ENCODE measurements around the gene AKR1C2.
A peak's percentile ranks its signal among the peaks of the same experiment; 100 is the strongest.
"Not testable (repeated sequence)": the region's sequence is repeated elsewhere in the genome, so short reads cannot be mapped to it uniquely, and the experiment has no call there.

The AKR1C2 gene

DNA sequence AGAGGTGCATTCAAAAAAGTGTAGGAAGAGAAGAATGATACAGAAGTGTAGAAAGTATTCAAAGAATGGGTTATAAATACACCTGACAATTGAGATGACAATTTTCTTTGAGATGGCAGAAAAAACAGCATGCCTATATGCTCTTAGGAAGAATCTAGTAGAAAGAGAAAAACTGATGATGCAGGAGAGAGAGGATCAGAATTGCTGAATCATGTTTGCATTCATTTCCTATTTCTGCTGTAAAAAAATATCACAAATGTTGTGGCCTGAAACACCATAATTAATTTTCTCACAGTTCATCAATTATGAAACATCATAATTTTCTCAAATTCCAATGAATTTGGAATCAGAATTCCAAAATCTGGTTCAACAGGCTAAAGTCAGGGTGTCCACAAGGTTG lies 50.3 kb downstream of the AKR1C2 start:
- no peak for DNase-seq (ENCODE audit: low read depth, low spot score)
- TF ChIP-seq ZNF274 (IDR thresholded peaks at IDR 0.05; ENCODE audit: low read depth, low read length) (no peak), SUZ12 (IDR thresholded peaks at IDR 0.05; ENCODE audit: extremely low read depth, insufficient read depth, insufficient read length) (no peak), YY1 (IDR thresholded peaks at IDR 0.05; ENCODE audit: insufficient read depth, insufficient read length) (no peak)
- H3K9ac ChIP-seq (ENCODE audit: insufficient read length, low read depth), result no peak overlapping the region
- H3K4me3 ChIP-seq (ENCODE audit: insufficient read length, low read depth), result no peak overlapping the region
- H3K4me1 ChIP-seq (ENCODE audit: insufficient read depth, insufficient read length), result no peaks in the 10 kb centered on the region
- no peaks in the 10 kb centered on the region for H3K27me3 ChIP-seq (ENCODE audit: insufficient read depth, insufficient read length)
- no peaks in the 10 kb centered on the region for H3K36me3 ChIP-seq (ENCODE audit: insufficient read depth, insufficient read length, low read length)
- H3K9me3 ChIP-seq (ENCODE audit: insufficient read depth, low read length), result no peaks in the 10 kb centered on the region

DNA sequence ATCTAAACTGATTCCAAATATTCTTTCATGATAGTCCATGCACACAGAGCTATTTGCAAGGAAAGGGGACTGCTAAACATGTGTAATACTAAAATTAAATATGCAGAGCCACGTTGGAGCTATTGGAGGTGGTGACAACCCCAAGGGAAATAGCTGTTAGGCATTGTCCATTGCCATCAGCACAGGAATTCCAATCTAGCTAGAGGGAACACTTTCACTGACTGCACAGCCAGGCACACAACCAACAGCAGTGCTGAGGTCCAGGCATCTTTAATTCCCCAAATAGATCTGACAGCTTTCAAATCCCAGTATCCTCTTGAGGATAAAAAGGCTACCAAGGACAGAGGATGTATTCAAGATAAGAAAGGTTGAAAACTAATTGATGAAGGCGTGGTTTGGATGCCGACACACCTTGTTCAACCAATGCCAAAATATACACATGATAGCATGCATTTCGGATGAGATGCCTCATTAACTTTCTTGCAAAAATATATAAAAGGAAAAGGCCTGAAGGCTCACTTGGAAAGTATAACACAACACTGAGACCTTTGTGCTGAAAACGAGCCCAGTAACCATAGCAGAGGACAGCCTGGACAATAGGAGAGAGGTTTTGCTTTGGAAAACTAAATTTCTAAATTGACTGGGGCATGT lies 52.0 kb downstream of the AKR1C2 start:
- not testable (repeated sequence) for H3K27me3 ChIP-seq (ENCODE audit: insufficient read depth, insufficient read length); H3K36me3 ChIP-seq (ENCODE audit: insufficient read depth, insufficient read length, low read length); H3K9me3 ChIP-seq (ENCODE audit: insufficient read depth, low read length); H3K9ac ChIP-seq (ENCODE audit: insufficient read length, low read depth); H3K4me1 ChIP-seq (ENCODE audit: insufficient read depth, insufficient read length); DNase-seq (ENCODE audit: low read depth, low spot score); H3K4me3 ChIP-seq (ENCODE audit: insufficient read length, low read depth)

DNA sequence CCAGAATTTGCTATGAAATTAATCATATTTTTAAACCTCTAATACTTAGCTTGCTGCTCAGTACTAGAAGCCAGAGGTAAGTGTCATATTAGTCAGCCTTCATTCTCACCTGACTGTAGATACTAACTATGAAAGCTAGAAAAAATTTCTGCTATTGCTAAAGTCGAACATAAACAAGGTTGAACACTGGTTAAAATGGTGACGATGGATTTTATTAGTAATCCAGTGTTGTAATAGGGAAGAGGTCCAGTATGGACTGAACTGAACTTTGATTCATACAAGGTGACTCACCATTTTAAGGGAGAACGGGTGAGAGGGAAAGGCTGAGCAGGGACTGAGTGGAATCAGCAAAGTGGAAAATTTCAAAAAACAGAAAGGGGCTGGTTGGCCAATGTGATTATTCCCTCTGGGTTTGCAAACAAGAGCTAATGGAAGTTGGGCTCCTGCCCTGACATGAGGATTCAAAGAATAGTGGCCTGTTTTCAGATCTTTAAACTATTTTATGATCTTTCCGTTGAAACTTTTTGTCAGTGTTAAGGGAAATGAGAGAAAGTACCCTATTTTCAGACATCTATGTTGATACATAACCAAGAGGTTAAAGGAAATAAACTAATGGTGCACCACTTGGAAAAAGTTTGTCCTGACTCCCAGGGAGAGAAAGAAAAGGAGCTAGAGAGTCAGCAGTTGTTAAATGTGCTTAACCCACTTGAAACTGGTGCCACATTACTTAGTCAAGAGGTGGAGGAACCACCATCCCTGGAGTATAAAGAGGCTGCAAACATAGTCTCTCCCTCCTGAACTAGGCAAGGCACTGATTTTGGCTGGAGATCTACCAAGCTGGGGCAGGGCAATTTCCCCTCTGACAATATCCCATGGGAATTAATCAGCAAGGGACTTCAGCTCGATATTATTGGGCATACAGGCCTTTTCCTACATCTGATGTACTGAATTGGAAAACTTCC lies 55.7 kb downstream of the AKR1C2 start:
- Histone ChIP-seq H3K4me3 (ENCODE audit: insufficient read length, low read depth) (no peak overlapping the region), H3K27me3 (ENCODE audit: insufficient read depth, insufficient read length) (no peaks in the 10 kb centered on the region), H3K9ac (ENCODE audit: insufficient read length, low read depth) (no peak overlapping the region), H3K36me3 (ENCODE audit: insufficient read depth, insufficient read length, low read length) (no peaks in the 10 kb centered on the region), H3K9me3 (ENCODE audit: insufficient read depth, low read length) (no peaks in the 10 kb centered on the region), H3K4me1 (ENCODE audit: insufficient read depth, insufficient read length) (no peaks in the 10 kb centered on the region)
- DNase-seq (ENCODE audit: low read depth, low spot score), result no peak
- no peak for TF ChIP-seq SUZ12 (IDR thresholded peaks at IDR 0.05; ENCODE audit: extremely low read depth, insufficient read depth, insufficient read length)
- no peak for TF ChIP-seq YY1 (IDR thresholded peaks at IDR 0.05; ENCODE audit: insufficient read depth, insufficient read length)
- no peak for TF ChIP-seq ZNF274 (IDR thresholded peaks at IDR 0.05; ENCODE audit: low read depth, low read length)

DNA sequence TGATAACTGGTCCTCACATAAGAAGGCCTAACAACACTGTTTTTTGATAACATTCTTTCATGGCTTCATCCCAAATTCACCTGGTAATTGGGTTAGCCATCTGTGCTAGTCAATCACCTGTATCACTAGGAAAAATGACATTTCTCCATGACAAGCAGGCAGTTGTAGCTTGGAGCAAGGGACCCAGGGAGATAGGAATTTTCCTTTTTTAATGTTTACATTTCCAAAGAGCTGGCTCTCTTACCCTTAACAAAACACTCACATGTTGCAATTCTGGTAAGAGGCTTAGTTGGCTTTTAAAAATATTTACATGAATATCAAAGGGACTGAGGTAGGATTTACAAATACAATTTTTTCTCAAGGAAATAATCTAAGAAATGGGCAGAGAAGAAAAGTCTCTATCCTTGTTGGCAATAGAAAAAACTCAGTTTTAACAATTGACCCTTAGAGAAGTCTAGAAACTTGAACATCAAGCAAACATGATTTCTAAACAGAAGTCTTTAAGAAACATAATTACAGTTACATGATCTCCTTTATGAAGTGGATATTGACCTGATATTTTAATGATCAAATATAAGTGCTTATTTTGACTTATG lies 56.5 kb downstream of the AKR1C2 start:
- Histone ChIP-seq H3K4me1 (ENCODE audit: insufficient read depth, insufficient read length) (no peaks in the 10 kb centered on the region), H3K27me3 (ENCODE audit: insufficient read depth, insufficient read length) (no peaks in the 10 kb centered on the region), H3K9me3 (ENCODE audit: insufficient read depth, low read length) (no peaks in the 10 kb centered on the region), H3K36me3 (ENCODE audit: insufficient read depth, insufficient read length, low read length) (no peaks in the 10 kb centered on the region), H3K9ac (ENCODE audit: insufficient read length, low read depth) (no peak overlapping the region), H3K4me3 (ENCODE audit: insufficient read length, low read depth) (no peak overlapping the region)
- no peak for DNase-seq (ENCODE audit: low read depth, low spot score)
- TF ChIP-seq SUZ12 (IDR thresholded peaks at IDR 0.05; ENCODE audit: extremely low read depth, insufficient read depth, insufficient read length), result no peak
- no peak for TF ChIP-seq YY1 (IDR thresholded peaks at IDR 0.05; ENCODE audit: insufficient read depth, insufficient read length)
- no peak for TF ChIP-seq ZNF274 (IDR thresholded peaks at IDR 0.05; ENCODE audit: low read depth, low read length)

- no peaks in the 10 kb centered on the region for H3K9me3 ChIP-seq (ENCODE audit: insufficient read depth, low read length)
- TF ChIP-seq ZNF274 (IDR thresholded peaks at IDR 0.05; ENCODE audit: low read depth, low read length), result no peak
- no peak for TF ChIP-seq SUZ12 (IDR thresholded peaks at IDR 0.05; ENCODE audit: extremely low read depth, insufficient read depth, insufficient read length)
- TF ChIP-seq YY1 (IDR thresholded peaks at IDR 0.05; ENCODE audit: insufficient read depth, insufficient read length), result no peak
- no peak for DNase-seq (ENCODE audit: low read depth, low spot score)
- H3K27me3 ChIP-seq (ENCODE audit: insufficient read depth, insufficient read length), result no peaks in the 10 kb centered on the region
- H3K9ac ChIP-seq (ENCODE audit: insufficient read length, low read depth), result no peak overlapping the region
- H3K4me3 ChIP-seq (ENCODE audit: insufficient read length, low read depth), result no peak overlapping the region
- H3K4me1 ChIP-seq (ENCODE audit: insufficient read depth, insufficient read length), result no peaks in the 10 kb centered on the region
- no peaks in the 10 kb centered on the region for H3K36me3 ChIP-seq (ENCODE audit: insufficient read depth, insufficient read length, low read length)
Measured at GRCh38 chr10:4945766-4946717, 57.6 kb downstream of the AKR1C2 start.

GRCh38 chr10:4944841-4945240 lies 58.8 kb downstream of the AKR1C2 start:
- Histone ChIP-seq H3K9me3 (ENCODE audit: insufficient read depth, low read length) (no peaks in the 10 kb centered on the region), H3K4me3 (ENCODE audit: insufficient read length, low read depth) (no peak overlapping the region), H3K4me1 (ENCODE audit: insufficient read depth, insufficient read length) (no peaks in the 10 kb centered on the region), H3K36me3 (ENCODE audit: insufficient read depth, insufficient read length, low read length) (no peaks in the 10 kb centered on the region), H3K9ac (ENCODE audit: insufficient read length, low read depth) (no peak overlapping the region), H3K27me3 (ENCODE audit: insufficient read depth, insufficient read length) (no peaks in the 10 kb centered on the region)
- DNase-seq (ENCODE audit: low read depth, low spot score), result peak; percentile 13
- no peak for TF ChIP-seq SUZ12 (IDR thresholded peaks at IDR 0.05; ENCODE audit: extremely low read depth, insufficient read depth, insufficient read length)
- no peak for TF ChIP-seq YY1 (IDR thresholded peaks at IDR 0.05; ENCODE audit: insufficient read depth, insufficient read length)
- no peak for TF ChIP-seq ZNF274 (IDR thresholded peaks at IDR 0.05; ENCODE audit: low read depth, low read length)

All from NT2/D1 (cell line).